Measurements from ENCODE around the gene RAB27A. TPM values are rescaled to one million over a fixed set of nuclear protein-coding genes. Genes with fewer than 3 reads are reported as not detected.
A peak's percentile ranks its signal among the peaks of the same experiment; 100 is the strongest.

RAB27A gene
- total RNA-seq, 1 experiment from 2014 or later: 4.7 TPM

GRCh38 chr15:55327387-55327786, 37.8 kb upstream of the RAB27A start:
- Mint-ChIP-seq H3K4me1 (peaks cover 17% of the 10 kb centered on the region), H3K9me3 (no peaks in the 10 kb centered on the region), H3K4me3 (no peak overlapping the region), H3K27ac (no peak overlapping the region), H3K27me3 (ENCODE audit: low read depth) (no peaks in the 10 kb centered on the region), H3K36me3 (no peaks in the 10 kb centered on the region)
- CTCF ChIA-PET: interaction anchor here (1.6 kb wide), 1 partner anchor 112 kb away, joined by 3 read pairs; no protein-coding TSS in a partner anchor
- POLR2A ChIA-PET: no interaction called here
- no peak for ATAC-seq
- DNase-seq (ENCODE audit: low spot score): no peak
- TF ChIP-seq NFATC4 (CRISPR knock-in tag; IDR thresholded peaks at IDR 0.05): no peak
- TF ChIP-seq, protein P1, sequence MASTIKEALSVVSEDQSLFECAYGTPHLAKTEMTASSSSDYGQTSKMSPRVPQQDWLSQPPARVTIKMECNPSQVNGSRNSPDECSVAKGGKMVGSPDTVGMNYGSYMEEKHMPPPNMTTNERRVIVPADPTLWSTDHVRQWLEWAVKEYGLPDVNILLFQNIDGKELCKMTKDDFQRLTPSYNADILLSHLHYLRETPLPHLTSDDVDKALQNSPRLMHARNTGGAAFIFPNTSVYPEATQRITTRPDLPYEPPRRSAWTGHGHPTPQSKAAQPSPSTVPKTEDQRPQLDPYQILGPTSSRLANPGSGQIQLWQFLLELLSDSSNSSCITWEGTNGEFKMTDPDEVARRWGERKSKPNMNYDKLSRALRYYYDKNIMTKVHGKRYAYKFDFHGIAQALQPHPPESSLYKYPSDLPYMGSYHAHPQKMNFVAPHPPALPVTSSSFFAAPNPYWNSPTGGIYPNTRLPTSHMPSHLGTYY (CRISPR knock-in tag; IDR thresholded peaks at IDR 0.05): no peak
- no peak for TF ChIP-seq TP53 (CRISPR knock-in tag; IDR thresholded peaks at IDR 0.05)
- TF ChIP-seq, protein P2, sequence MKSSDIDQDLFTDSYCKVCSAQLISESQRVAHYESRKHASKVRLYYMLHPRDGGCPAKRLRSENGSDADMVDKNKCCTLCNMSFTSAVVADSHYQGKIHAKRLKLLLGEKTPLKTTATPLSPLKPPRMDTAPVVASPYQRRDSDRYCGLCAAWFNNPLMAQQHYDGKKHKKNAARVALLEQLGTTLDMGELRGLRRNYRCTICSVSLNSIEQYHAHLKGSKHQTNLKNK (CRISPR knock-in tag; IDR thresholded peaks at IDR 0.05): no peak
- TF ChIP-seq CBFB (CRISPR knock-in tag; IDR thresholded peaks at IDR 0.05; ENCODE audit: low read depth): no peak
- no peak for TF ChIP-seq RELA (CRISPR knock-in tag; IDR thresholded peaks at IDR 0.05; ENCODE audit: borderline replicate concordance)
- no peak for TF ChIP-seq ZNF281 (CRISPR knock-in tag; IDR thresholded peaks at IDR 0.05)
- TF ChIP-seq, protein P3, sequence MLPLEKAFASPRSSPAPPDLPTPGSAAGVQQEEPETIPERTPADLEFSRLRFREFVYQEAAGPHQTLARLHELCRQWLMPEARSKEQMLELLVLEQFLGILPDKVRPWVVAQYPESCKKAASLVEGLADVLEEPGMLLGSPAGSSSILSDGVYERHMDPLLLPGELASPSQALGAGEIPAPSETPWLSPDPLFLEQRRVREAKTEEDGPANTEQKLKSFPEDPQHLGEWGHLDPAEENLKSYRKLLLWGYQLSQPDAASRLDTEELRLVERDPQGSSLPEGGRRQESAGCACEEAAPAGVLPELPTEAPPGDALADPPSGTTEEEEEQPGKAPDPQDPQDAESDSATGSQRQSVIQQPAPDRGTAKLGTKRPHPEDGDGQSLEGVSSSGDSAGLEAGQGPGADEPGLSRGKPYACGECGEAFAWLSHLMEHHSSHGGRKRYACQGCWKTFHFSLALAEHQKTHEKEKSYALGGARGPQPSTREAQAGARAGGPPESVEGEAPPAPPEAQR (CRISPR knock-in tag; IDR thresholded peaks at IDR 0.05): no peak
- TF ChIP-seq JUN (CRISPR knock-in tag; IDR thresholded peaks at IDR 0.05): no peak
- TF ChIP-seq ZNF671 (CRISPR knock-in tag; IDR thresholded peaks at IDR 0.05): no peak
- TF ChIP-seq CREM (CRISPR knock-in tag; IDR thresholded peaks at IDR 0.05): no peak
- no peak for TF ChIP-seq OVOL2 (CRISPR knock-in tag; IDR thresholded peaks at IDR 0.05; ENCODE audit: borderline replicate concordance)
- TF ChIP-seq FOXP1 (CRISPR knock-in tag; IDR thresholded peaks at IDR 0.05; ENCODE audit: borderline replicate concordance): no peak
- TF ChIP-seq, protein P4, sequence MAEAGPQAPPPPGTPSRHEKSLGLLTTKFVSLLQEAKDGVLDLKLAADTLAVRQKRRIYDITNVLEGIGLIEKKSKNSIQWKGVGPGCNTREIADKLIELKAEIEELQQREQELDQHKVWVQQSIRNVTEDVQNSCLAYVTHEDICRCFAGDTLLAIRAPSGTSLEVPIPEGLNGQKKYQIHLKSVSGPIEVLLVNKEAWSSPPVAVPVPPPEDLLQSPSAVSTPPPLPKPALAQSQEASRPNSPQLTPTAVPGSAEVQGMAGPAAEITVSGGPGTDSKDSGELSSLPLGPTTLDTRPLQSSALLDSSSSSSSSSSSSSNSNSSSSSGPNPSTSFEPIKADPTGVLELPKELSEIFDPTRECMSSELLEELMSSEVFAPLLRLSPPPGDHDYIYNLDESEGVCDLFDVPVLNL (CRISPR knock-in tag; IDR thresholded peaks at IDR 0.05; ENCODE audit: borderline replicate concordance, low read depth): no peak

DNA sequence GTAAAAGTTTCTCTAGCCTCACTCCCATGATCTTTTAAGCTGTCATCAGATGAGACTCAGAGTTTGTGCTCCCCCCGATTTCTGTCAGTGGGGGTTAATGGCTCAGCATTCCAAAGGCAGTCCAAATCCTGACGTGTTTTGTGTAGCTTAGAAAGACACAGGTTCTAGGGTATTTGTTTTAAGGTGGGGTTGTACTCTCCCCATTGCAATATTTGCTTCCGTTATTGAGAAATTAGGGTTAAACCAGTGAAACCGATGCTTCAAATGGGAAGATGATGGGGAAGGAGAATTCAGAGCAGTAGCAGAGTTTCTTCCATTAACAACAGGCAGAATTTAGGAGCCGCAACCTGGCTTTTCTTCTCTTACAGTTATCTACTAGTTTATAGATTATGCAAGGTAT, 32.9 kb upstream of the RAB27A start:
- H3K27me3 Mint-ChIP-seq (ENCODE audit: low read depth): no peaks in the 10 kb centered on the region
- DNase-seq (ENCODE audit: low spot score): no peak
- no peak for TF ChIP-seq CTCF (IDR thresholded peaks at IDR 0.05)
- TF ChIP-seq RELA (CRISPR knock-in tag; IDR thresholded peaks at IDR 0.05; ENCODE audit: borderline replicate concordance): no peak
- TF ChIP-seq, protein P5, sequence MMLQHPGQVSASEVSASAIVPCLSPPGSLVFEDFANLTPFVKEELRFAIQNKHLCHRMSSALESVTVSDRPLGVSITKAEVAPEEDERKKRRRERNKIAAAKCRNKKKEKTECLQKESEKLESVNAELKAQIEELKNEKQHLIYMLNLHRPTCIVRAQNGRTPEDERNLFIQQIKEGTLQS (CRISPR knock-in tag; conservative IDR thresholded peaks at IDR 0.05): no peak
- TF ChIP-seq ZNF532 (CRISPR knock-in tag; IDR thresholded peaks at IDR 0.05; ENCODE audit: borderline replicate concordance): no peak
- no peak for TF ChIP-seq ATF1 (CRISPR knock-in tag; IDR thresholded peaks at IDR 0.05)
- TF ChIP-seq, protein P6, sequence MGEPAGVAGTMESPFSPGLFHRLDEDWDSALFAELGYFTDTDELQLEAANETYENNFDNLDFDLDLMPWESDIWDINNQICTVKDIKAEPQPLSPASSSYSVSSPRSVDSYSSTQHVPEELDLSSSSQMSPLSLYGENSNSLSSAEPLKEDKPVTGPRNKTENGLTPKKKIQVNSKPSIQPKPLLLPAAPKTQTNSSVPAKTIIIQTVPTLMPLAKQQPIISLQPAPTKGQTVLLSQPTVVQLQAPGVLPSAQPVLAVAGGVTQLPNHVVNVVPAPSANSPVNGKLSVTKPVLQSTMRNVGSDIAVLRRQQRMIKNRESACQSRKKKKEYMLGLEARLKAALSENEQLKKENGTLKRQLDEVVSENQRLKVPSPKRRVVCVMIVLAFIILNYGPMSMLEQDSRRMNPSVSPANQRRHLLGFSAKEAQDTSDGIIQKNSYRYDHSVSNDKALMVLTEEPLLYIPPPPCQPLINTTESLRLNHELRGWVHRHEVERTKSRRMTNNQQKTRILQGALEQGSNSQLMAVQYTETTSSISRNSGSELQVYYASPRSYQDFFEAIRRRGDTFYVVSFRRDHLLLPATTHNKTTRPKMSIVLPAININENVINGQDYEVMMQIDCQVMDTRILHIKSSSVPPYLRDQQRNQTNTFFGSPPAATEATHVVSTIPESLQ (CRISPR knock-in tag; IDR thresholded peaks at IDR 0.05): no peak

More for the DNA sequence above, 32.9 kb upstream of the RAB27A start:
- CTCF ChIA-PET: interaction anchor here (0.8 kb wide), 1 partner anchor 113 kb away, joined by 3 read pairs; no protein-coding TSS in a partner anchor
- Mint-ChIP-seq H3K27ac (peak overlapping the region; percentile 91), H3K9me3 (no peaks in the 10 kb centered on the region), H3K4me1 (peaks cover 27% of the 10 kb centered on the region), H3K4me3 (no peak overlapping the region), H3K36me3 (no peaks in the 10 kb centered on the region)
- POLR2A ChIA-PET: interaction anchor here (0.6 kb wide), 1 partner anchor 143 kb away, joined by 3 read pairs; no protein-coding TSS in a partner anchor
- ATAC-seq: no peak
